Measurements from ENCODE around the gene DNAJC5G.
A peak's percentile ranks its signal among the peaks of the same experiment; 100 is the strongest.

DNAJC5G gene

GRCh38 chr2:27245626-27246025, 29.6 kb upstream of the DNAJC5G start:
- H3K27ac ChIP-seq: no peak overlapping the region
- no peak for TF ChIP-seq ZFX (IDR thresholded peaks at IDR 0.05)
- no peak for TF ChIP-seq CTCF (conservative IDR thresholded peaks at IDR 0.05)

GRCh38 chr2:27247893-27248292, 27.3 kb upstream of the DNAJC5G start:
- no peak for TF ChIP-seq CTCF (conservative IDR thresholded peaks at IDR 0.05)
- TF ChIP-seq ZFX (IDR thresholded peaks at IDR 0.05): no peak
- H3K27ac ChIP-seq: no peak overlapping the region; the same call in 1 of the 2 replicates

GRCh38 chr2:27249159-27249890, 25.9 kb upstream of the DNAJC5G start:
- TF ChIP-seq ZFX (IDR thresholded peaks at IDR 0.05) (no peak), CTCF (conservative IDR thresholded peaks at IDR 0.05) (no peak)
- H3K27ac ChIP-seq: peak overlapping the region; percentile 63

GRCh38 chr2:27249891-27250651, 25.2 kb upstream of the DNAJC5G start:
- TF ChIP-seq CTCF (conservative IDR thresholded peaks at IDR 0.05) (no peak; the same call in 1 of the 2 replicates), ZFX (IDR thresholded peaks at IDR 0.05) (no peak)
- peak overlapping the region; percentile 63 for H3K27ac ChIP-seq

- peak overlapping the region; percentile 63; the same call in 1 of the 2 replicates for H3K27ac ChIP-seq
- TF ChIP-seq ZFX (IDR thresholded peaks at IDR 0.05): no peak
Measured at GRCh38 chr2:27250652-27251379, 24.4 kb upstream of the DNAJC5G start.

GRCh38 chr2:27251766-27252165, 23.5 kb upstream of the DNAJC5G start:
- no peak for TF ChIP-seq CTCF (conservative IDR thresholded peaks at IDR 0.05)
- no peak overlapping the region for H3K27ac ChIP-seq

- H3K27ac ChIP-seq: no peak overlapping the region
- TF ChIP-seq ZFX (IDR thresholded peaks at IDR 0.05) (no peak), CTCF (conservative IDR thresholded peaks at IDR 0.05) (no peak)
Measured at GRCh38 chr2:27255187-27255586, 20.0 kb upstream of the DNAJC5G start.
